SK-N-SH treated with all-trans-retinoic acid at 6 μM for 48 hours (cell line): ENCODE measurements around the gene ZNF500.

Experiments used
- ATAC-seq: fragments of 200-7000 bp; cut with Tn5 transposase; 3 replicates; pipeline ENCODE4 v1.9.1; 2020; ENCODE audit warnings: mild to moderate bottlenecking, moderate library complexity
- ARNTL ChIP-seq: fragments of 450-650 bp; formaldehyde crosslinking; IDR thresholded peaks from 2 replicates; pipeline ENCODE4 v1.5.0; 2020; ENCODE audit warnings: low read depth, mild to moderate bottlenecking, moderate library complexity, borderline replicate concordance
- BACH2 ChIP-seq: fragments of 250-450 bp; sonication (Bioruptor Pico); IDR thresholded peaks from 2 replicates; pipeline ENCODE4 v1.9.0; 2021; ENCODE audit warnings: mild to moderate bottlenecking, borderline replicate concordance
- CREB5 ChIP-seq: fragments of 250-450 bp; sonication (Bioruptor Pico); IDR thresholded peaks from 2 replicates; pipeline ENCODE4 v1.5.1; 2020; ENCODE audit warnings: low read depth, mild to moderate bottlenecking, moderate library complexity
- CSDC2 ChIP-seq: fragments of 250-450 bp; sonication (Bioruptor Pico); IDR thresholded peaks from 2 replicates; pipeline ENCODE4 v1.5.0; 2020; ENCODE audit warnings: mild to moderate bottlenecking, moderate library complexity
- CSRNP3 ChIP-seq: fragments of 250-450 bp; sonication (Bioruptor Pico); IDR thresholded peaks from 2 replicates; pipeline ENCODE4 v1.5.1; 2021; ENCODE audit warnings: mild to moderate bottlenecking, moderate library complexity
- ESRRG ChIP-seq: fragments of 250-450 bp; sonication (Bioruptor Pico); IDR thresholded peaks from 2 replicates; pipeline ENCODE4 v1.6.1; 2021; ENCODE audit warnings: mild to moderate bottlenecking
- ISL1 ChIP-seq: fragments of 250-450 bp; sonication (Bioruptor Pico); IDR thresholded peaks from 2 replicates; pipeline ENCODE4 v2.1.2; 2022; ENCODE audit warnings: mild to moderate bottlenecking, moderate library complexity
- OSR1 ChIP-seq: fragments of 250-450 bp; sonication (Bioruptor Pico); IDR thresholded peaks from 2 replicates; pipeline ENCODE4 v1.8.0; 2022; ENCODE audit warnings: moderate library complexity, mild to moderate bottlenecking, inconsistent platforms
- PATZ1 ChIP-seq: fragments of 250-450 bp; sonication (Bioruptor Pico); IDR thresholded peaks from 2 replicates; pipeline ENCODE4 v1.8.0; 2020; ENCODE audit warnings: mild to moderate bottlenecking, moderate library complexity, borderline replicate concordance
- POU6F1 ChIP-seq: fragments of 250-450 bp; sonication (Bioruptor Pico); IDR thresholded peaks from 2 replicates; pipeline ENCODE4 v1.8.0; 2021; ENCODE audit warnings: low read depth, mild to moderate bottlenecking, moderate library complexity, borderline replicate concordance
- PPARA ChIP-seq: fragments of 250-450 bp; sonication (Bioruptor Pico); IDR thresholded peaks from 2 replicates; pipeline ENCODE4 v1.5.0; 2020; ENCODE audit warnings: mild to moderate bottlenecking, borderline replicate concordance
- RARB ChIP-seq: fragments of 250-450 bp; sonication (Bioruptor Pico); IDR thresholded peaks from 2 replicates; pipeline ENCODE4 v1.8.0; 2021; ENCODE audit warnings: mild to moderate bottlenecking, moderate library complexity
- SNAI2 ChIP-seq: fragments of 250-450 bp; sonication (Bioruptor Pico); IDR thresholded peaks from 2 replicates; pipeline ENCODE4 v1.5.0; 2020; ENCODE audit warnings: mild to moderate bottlenecking, moderate library complexity
- TCF4 ChIP-seq: fragments of 250-450 bp; sonication (Bioruptor Pico); IDR thresholded peaks from 2 replicates; pipeline ENCODE4 v1.8.0; 2021; ENCODE audit warnings: mild to moderate bottlenecking, moderate library complexity, borderline replicate concordance
- TSHZ2 ChIP-seq: fragments of 250-450 bp; sonication (Bioruptor Pico); IDR thresholded peaks from 2 replicates; pipeline ENCODE4 v1.5.0; 2020; ENCODE audit warnings: mild to moderate bottlenecking, moderate library complexity
- ZC3H10 ChIP-seq: fragments of 250-450 bp; sonication (Bioruptor Pico); IDR thresholded peaks from 2 replicates; pipeline ENCODE4 v1.5.1; 2021; ENCODE audit warnings: mild to moderate bottlenecking, moderate library complexity
- ZFP3 ChIP-seq: fragments of 250-450 bp; sonication (Bioruptor Pico); IDR thresholded peaks from 2 replicates; pipeline ENCODE4 v1.5.0; 2020; ENCODE audit warnings: mild to moderate bottlenecking, moderate library complexity
- ZFP30 ChIP-seq: fragments of 450-650 bp; formaldehyde crosslinking; IDR thresholded peaks from 2 replicates; pipeline ENCODE4 v1.5.0; 2022; ENCODE audit warnings: mild to moderate bottlenecking, moderate library complexity
- ZNF565 ChIP-seq: fragments of 450-650 bp; formaldehyde crosslinking; conservative IDR thresholded peaks from 2 replicates; pipeline ENCODE4 v1.5.0; 2020; ENCODE audit warnings: low read depth, mild to moderate bottlenecking, moderate library complexity
- ZNF70 ChIP-seq: fragments of 450-650 bp; formaldehyde crosslinking; IDR thresholded peaks from 2 replicates; pipeline ENCODE4 v1.5.0; 2020; ENCODE audit warnings: mild to moderate bottlenecking, moderate library complexity
- ZNF8 ChIP-seq: fragments of 450-650 bp; formaldehyde crosslinking; IDR thresholded peaks from 2 replicates; pipeline ENCODE4 v1.5.0; 2020; ENCODE audit warnings: mild to moderate bottlenecking, moderate library complexity

Gene ZNF500

GRCh38 chr16:4714996-4715395, 52.0 kb downstream of the ZNF500 start:
- TF ChIP-seq ESRRG (CRISPR knock-in tag) (no peak), ISL1 (no peak), ZFP30 (CRISPR knock-in tag) (no peak), CSRNP3 (CRISPR knock-in tag) (no peak), OSR1 (CRISPR knock-in tag) (no peak), ZNF565 (no peak), ZFP3 (CRISPR knock-in tag) (no peak), POU6F1 (CRISPR knock-in tag) (no peak), TCF4 (CRISPR knock-in tag) (no peak), CSDC2 (no peak), SNAI2 (CRISPR knock-in tag) (no peak), ZC3H10 (no peak), ZNF70 (CRISPR knock-in tag) (no peak), PPARA (CRISPR knock-in tag) (no peak), BACH2 (CRISPR knock-in tag) (no peak), CREB5 (CRISPR knock-in tag) (no peak), TSHZ2 (CRISPR knock-in tag) (no peak), PATZ1 (no peak), RARB (CRISPR knock-in tag) (no peak)
- TF ChIP-seq, all 23 proteins: peak for 0
- no peak for ATAC-seq

GRCh38 chr16:4713663-4714501, 53.1 kb downstream of the ZNF500 start:
- TF ChIP-seq TCF4 (CRISPR knock-in tag) (no peak), RARB (CRISPR knock-in tag) (no peak), CSDC2 (no peak), CREB5 (CRISPR knock-in tag) (no peak), ARNTL (CRISPR knock-in tag) (no peak), ZFP30 (CRISPR knock-in tag) (no peak), ZNF8 (CRISPR knock-in tag) (no peak), CSRNP3 (CRISPR knock-in tag) (no peak)
- ATAC-seq = no peak
